Right renal pelvis (tissue), 4 donors: ENCODE results near the gene TARBP1. TPM values are rescaled to one million over a fixed set of nuclear protein-coding genes. Genes with fewer than 3 reads are reported as not detected.
"Not testable (repeated sequence)": the region's sequence is repeated elsewhere in the genome, so short reads cannot be mapped to it uniquely, and the experiment has no call there.

ENCODE experiments used
- DNase-seq, 4 donors: peaks; one replicate each; pipeline ENCODE4 v3.0.0-alpha.2; 2013; ENCODE audit warnings: low read depth in 4 of 4, low spot score in 3 of 4, missing footprints in 1 of 4
- polyA plus RNA-seq, 4 donors: library from polyadenylated mRNA; unstranded; fragments of 120-200 nt; gene quantifications; one replicate each; pipeline ENCODE4 v1.2.1, GENCODE V29; 2013; ENCODE audit not compliant: insufficient read length in 4 of 4

TARBP1 gene
- polyA plus RNA-seq, 4 donors: 44.3 to 64.1 (median 50.4) TPM

DNA sequence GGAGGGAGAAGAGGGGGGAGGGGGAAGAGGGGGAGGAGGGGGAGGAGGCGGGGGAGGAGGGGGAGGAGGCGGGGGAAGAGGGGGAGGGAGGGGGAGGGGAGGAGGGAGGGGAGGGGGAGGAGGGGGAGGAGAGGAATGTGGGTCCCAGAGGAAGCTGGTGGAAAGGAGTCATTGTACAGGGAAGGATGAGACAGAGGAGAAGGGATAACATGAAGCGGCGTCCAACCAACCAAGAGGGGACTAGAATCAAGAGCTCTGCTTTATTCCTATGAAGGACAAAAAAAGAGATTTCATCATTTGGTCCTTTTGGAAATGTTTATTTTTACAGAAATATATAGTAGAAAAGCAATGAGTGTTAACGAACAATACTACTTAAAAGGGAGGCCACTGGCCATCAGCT, 81.2 kb downstream of the TARBP1 start:
- DNase-seq: no peak

- DNase-seq: no peak
Measured at GRCh38 chr1:234396871-234397270, 82.1 kb downstream of the TARBP1 start.

GRCh38 chr1:234396092-234396491, 82.9 kb downstream of the TARBP1 start:
- DNase-seq: no peak

DNA sequence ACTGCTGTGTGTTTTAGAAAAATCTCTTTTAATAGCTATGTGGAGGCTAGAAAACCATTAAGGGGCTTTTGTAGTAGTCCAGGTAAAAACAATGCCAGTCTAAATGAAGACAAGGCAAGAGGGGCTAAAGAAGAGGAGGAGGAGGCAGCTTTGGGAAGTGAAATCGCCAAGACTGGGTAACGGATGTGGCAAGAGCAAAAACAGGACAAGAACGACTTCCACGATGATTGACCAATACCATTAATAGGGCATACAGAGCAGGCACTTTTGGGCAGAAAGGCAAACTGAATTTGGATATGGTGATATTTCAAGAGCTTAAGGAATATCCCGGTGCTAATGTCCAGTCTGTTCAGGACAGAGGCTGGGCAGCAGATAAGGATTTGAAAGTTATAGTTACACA, 83.7 kb downstream of the TARBP1 start:
- no peak for DNase-seq

DNA sequence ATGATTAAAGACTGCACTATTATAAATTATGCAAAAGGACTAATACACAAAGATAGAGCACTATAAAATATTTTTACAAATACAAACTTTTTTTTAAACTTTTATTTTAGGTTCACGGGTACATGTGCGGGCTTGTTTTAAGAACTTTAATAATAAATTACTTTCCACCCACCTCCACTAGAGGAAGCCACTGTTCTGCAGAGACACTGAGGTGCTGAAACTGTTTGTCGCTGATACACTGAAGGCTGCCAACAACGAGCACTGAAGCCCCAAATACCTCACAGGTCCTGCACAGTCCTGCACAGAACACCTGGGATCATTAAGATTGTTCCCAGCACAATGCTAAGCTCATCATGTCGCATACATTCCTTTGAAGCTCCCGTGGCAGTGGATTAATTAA, 85.8 kb downstream of the TARBP1 start:
- DNase-seq: no peak

DNA sequence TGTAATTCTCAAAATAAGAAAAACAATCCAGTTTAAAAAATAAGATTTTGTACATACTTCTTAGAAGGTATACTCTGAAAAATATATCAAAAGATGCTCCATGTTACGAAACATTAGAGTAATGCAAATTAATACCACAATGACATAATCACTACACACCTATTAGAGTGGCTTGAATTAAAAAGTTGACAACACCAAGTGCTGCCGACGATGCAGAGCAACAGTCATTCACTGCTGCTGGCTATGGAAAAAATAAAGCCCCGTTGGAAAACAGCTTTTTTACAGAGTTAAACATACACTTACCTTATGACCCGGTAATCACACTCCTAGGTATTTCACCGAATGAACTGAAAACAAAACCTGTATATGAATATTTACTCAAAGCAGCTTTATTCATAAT, 90.9 kb downstream of the TARBP1 start:
- DNase-seq: no peak

DNA sequence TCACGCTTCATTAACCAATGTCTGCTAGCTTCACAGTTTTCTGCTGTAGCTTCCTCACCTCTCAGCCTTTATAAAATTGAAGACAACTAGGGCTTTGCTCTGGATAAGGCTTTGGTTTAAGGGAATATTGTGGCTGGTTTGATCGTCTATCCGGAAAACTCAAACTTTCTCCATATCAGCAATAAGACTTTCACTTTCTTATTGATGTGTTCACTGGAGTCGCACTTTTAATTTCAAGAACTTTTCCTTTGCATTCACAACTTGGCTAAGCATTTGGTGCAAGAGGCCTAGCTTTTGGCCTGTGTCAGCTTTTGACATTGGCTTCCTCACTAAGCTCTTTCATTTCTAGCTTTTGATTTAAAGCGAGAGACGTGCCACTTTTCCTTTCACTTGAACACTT, 92.9 kb downstream of the TARBP1 start:
- no peak for DNase-seq

GRCh38 chr1:234381699-234382555, 97.1 kb downstream of the TARBP1 start:
- DNase-seq: no peak

GRCh38 chr1:234379591-234380109, 99.3 kb downstream of the TARBP1 start:
- DNase-seq: not testable (repeated sequence)

DNA sequence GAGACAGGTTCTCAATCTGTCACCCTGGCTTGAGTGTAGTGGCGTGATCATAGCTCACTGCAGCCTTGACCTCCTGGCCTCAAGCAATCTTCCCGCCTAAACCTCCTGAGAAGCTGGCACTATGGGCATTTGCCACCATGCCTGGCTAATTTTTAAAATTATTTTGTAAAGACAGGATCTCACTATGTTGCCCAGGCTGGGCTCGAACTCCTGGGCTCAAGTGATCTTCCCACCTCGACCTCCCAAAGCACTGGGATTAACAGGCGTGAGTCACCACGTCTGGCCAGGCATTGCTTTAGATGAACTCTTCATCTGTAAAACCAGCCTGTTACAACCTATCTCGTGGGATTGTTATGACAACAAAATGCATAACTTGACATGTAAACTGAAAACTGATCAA, 103.3 kb downstream of the TARBP1 start:
- no peak for DNase-seq

GRCh38 chr1:234373959-234374254, 105.1 kb downstream of the TARBP1 start:
- no peak for DNase-seq

DNA sequence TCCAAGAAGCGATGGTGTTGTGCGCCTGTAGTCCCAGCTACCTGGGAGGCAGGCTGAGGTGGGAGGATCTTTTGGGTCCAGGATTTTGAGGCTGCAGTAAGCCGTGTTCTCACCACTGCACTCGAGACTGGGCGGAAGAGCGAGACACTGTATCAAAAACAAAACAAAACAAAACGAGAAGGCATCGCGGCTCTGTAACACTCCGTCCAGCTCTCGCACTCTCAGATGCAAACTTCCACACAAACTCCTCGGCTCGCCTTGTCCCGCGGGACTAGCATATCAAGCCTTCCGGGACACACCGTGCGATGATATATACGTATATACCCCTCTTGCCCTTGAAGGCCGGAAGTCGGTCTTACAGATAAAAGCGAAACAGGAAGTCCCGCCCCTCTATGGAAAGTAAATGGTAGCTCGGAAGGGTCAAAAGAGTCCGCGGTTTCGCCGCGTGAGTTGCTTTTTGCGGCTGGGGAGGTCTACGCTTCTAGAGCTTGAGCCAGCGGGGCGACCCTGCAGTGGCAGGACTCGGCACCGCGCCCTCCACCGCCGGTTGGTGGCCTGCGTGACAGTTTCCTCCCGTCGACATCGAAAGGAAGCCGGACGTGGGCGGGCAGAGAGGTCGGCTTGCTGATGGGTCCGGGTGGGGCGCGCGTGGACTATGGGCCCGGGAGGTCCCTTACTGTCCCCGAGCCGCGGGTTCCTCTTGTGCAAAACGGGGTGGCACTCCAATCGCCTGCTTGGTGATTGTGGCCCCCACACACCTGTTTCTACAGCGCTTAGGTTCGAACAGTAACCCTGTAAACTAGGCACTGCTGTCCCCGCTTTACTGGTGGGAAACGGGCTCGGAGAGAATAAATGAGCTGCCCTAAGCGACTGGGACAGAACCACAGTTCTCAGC, 105.7 kb downstream of the TARBP1 start, which contains the start of gene COA6:
TSS of gene COA6 (plus strand) at position 393 of the 895 bp plus-strand sequence. CDS start at position 404, 11 bp downstream.
- DNase-seq: peak; percentile 94 to 98 (median 95)

DNA sequence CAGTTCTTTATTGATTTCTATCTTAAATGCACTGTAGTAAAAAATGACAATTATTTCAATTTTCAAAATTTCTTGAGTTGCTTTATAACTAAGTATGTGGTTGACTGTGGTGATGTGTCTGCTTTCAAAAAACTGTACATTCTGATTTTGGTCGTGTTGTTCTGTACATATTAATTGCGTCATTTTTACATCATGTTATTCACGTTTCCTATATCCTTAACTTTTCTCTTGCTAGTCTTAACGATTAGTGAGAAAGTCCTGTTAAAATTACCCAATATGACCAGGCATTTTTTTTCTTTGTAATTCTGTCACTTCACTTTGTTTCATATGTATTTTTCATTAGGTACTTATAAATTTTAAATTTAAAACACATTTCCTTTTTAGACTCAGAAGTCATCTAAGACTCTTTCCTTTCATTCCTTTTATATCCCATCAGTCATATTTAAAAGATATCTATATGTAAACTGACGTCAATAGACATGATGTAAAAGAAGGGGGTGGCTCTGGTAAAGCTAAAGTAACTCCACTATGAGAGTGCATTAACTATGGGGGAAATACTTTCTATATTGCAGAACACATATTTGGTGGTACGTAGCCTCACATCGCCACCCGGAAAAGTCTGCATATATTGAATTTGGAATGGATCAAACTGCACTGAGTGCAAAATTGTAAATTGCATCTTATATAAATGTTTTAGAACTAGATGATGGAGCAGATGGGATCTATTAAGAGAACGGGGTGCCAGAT, 106.8 kb downstream of the TARBP1 start:
- no peak for DNase-seq

GRCh38 chr1:234371414-234371813, 107.6 kb downstream of the TARBP1 start:
- DNase-seq: no peak

DNA sequence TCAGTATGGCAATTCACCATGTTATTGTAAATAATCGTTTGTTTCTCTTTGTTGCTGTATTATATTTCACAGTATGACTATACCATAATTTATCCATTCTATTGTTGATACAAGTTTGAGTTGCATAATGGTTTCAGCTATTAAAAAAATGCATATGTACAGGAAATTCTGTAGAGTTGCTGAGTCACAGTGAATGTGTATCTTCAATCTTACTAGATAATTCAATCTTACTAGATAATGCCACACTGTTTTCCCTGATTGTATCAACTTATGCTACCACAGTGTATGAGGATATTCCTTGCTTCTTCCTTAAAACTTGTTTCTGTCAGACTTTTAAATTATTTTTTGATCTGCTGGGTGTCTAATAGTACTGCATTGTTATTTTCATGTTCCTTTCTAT, 109.2 kb downstream of the TARBP1 start:
- no peak for DNase-seq

DNA sequence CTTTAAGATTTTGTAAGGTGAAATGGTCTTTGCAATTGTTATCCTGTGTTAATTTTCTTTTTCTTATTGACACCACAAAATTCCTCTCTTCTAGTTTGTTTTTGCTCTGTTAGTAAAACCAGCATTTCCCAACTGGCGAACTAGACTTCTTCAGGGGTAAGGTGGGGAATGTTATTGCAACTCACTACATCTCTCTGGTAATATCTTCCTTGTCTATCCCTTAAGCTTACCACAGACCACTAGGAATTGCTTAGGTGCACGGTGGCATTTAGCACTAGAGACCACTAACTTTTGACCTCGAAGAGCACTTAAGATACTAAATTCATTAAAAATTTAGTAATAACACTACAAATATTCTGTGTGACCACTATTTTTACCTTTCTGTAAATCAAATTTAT, 109.9 kb downstream of the TARBP1 start:
- DNase-seq: no peak

DNA sequence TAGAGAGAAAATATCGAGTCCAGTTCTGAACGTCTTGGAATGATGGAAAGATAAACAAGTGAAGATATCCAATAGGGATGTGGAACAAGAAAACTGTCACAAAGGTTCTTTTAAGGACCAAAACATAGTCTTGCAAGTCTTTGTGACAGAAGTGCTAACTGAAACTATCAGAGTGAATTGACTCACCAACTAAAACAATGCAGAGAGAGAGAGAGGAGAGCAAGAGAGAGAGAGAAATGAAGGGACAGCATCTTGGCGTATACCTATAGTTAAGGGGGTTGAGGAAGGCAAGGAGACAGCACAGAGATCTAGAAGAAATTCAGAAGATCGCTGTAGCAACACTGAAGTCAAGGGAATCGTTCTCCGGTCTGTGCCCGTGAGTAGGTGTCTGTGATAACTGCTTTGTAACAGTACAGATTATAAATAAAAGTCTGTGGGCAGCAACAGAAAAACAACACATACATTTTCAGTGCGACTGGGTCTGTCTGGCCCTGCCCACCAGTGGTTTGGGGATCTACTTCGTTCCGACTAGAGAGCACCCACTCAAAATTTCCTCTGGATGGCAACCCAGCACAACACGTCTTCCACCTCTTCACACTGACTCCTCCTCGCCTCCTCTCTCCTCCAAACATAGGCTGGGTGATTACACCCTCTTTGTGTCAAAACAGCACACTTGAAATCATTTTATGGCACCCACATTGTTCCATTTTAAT, 110.5 kb downstream of the TARBP1 start:
- no peak for DNase-seq

DNA sequence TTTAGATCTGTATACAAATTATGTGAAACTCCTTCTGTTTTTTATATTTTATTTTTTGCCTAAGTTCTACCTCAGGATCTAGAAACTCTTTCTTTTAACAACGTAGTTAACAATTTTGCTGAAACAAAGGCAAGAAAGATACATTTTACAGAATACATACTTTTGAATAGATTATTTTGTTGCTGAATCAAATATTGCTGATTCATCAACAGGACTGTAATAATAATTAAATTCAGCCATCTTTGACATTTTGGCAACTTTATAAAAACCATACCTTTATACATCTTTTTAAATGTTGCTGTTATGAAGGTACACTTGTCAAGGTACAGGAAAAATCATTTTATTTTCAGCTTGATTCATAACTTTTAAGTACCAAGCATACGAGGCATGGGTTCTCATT, 116.4 kb downstream of the TARBP1 start:
- DNase-seq: no peak

- no peak for DNase-seq
Measured at GRCh38 chr1:234361102-234361603, 117.8 kb downstream of the TARBP1 start.

GRCh38 chr1:234357831-234358230, 121.1 kb downstream of the TARBP1 start:
- DNase-seq: no peak
